Esophagus muscularis mucosa (tissue), 3 donors: Measurements from ENCODE around the gene MRGPRD.

Source experiments
- CTCF ChIP-seq, 3 experiments: fragments of 200-600 bp in 2 of 3; fragments of 450-650 bp in 1 of 3; sonication (generic) in 2 of 3; IDR thresholded peaks; one replicate each; pipeline ENCODE4 v1.5.1; 2017 to 2019; ENCODE audit warnings: antibody characterized with exemption in 3 of 3, mild to moderate bottlenecking in 2 of 3, moderate library complexity in 1 of 3
- EP300 ChIP-seq: sonication (generic); formaldehyde crosslinking; IDR thresholded peaks from one replicate; pipeline ENCODE4 v1.6.1; 2017; ENCODE audit warnings: antibody characterized with exemption

GRCh38 chr11:68970921-68971636, 9.7 kb downstream of the MRGPRD start:
- TF ChIP-seq CTCF (IDR thresholded peaks at IDR 0.05) (no peak), EP300 (no peak)
